Measurements from ENCODE around the gene SPANXB1.
"Not testable (repeated sequence)": the region's sequence is repeated elsewhere in the genome, so short reads cannot be mapped to it uniquely, and the experiment has no call there.

DNA sequence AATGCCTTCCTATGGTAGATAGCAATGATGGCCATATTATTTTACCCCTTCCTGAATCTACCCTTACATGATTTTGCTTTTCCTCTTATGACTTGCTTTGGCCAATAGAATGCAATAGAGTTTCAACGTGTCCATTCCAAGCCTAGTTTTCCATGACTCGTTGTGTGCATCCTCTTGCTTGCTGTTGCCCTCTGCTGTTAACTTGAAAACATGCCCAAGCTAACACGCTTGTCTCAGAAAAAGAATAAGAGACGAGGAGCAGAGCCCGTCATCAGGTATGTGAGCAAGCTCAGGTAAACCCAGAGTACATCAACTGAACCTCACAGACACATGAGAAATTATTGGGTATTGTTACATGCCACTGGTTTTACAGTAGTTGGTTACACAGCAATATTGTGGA lies 49.7 kb downstream of the SPANXB1 start:
- not testable (repeated sequence) for TF ChIP-seq CTCF, ZNF768, ZNF239, YY1 (tag by site-specific recombination; IDR thresholded peaks at IDR 0.05)
- TF ChIP-seq, protein P1, sequence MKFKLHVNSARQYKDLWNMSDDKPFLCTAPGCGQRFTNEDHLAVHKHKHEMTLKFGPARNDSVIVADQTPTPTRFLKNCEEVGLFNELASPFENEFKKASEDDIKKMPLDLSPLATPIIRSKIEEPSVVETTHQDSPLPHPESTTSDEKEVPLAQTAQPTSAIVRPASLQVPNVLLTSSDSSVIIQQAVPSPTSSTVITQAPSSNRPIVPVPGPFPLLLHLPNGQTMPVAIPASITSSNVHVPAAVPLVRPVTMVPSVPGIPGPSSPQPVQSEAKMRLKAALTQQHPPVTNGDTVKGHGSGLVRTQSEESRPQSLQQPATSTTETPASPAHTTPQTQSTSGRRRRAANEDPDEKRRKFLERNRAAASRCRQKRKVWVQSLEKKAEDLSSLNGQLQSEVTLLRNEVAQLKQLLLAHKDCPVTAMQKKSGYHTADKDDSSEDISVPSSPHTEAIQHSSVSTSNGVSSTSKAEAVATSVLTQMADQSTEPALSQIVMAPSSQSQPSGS (tag by site-specific recombination; IDR thresholded peaks at IDR 0.05; ENCODE audit: low read depth) = not testable (repeated sequence)
